ENCODE data around the gene ABHD17B. TPM values are rescaled to one million over a fixed set of nuclear protein-coding genes. Genes with fewer than 3 reads are reported as not detected.

Gene ABHD17B
- total RNA-seq, 4 donors from 2014 or later: 30.0 to 46.2 (median 34.0) TPM

GRCh38 chr9:71854811-71855210, 56.2 kb downstream of the ABHD17B start:
- H3K36me3 ChIP-seq: no peaks in the 10 kb centered on the region

GRCh38 chr9:71853084-71853483, 57.9 kb downstream of the ABHD17B start:
- Histone ChIP-seq H3K4me3 (replicated peaks in 1 of 3) (no peak overlapping the region), H3K27ac (no peak overlapping the region), H3K9me3 (no peaks in the 10 kb centered on the region), H3K27me3 (no peaks in the 10 kb centered on the region), H3K4me1 (no peaks in the 10 kb centered on the region), H3K36me3 (no peaks in the 10 kb centered on the region)
- WGBS, 2 donors: 97 to 100% methylated on average over 1 of the region's 1 CpG
- TF ChIP-seq CTCF (IDR thresholded peaks at IDR 0.05) (no peak), POLR2A (IDR thresholded peaks at IDR 0.05) (no peak)
- intact Hi-C loops (cut with DNase I): no loop called here
- no peak for DNase-seq

More at GRCh38 chr9:71854811-71855210, 56.2 kb downstream of the ABHD17B start:
- Histone ChIP-seq H3K27ac (no peak overlapping the region), H3K4me3 (replicated peaks in 1 of 3) (no peak overlapping the region), H3K9me3 (no peaks in the 10 kb centered on the region), H3K27me3 (no peaks in the 10 kb centered on the region), H3K4me1 (no peaks in the 10 kb centered on the region)
- peak; percentile 26 to 39 for DNase-seq
- intact Hi-C loops (cut with DNase I): no loop called here
- WGBS, 2 donors: 37 to 44% methylated on average over 5 of the region's 5 CpGs
- no peak for TF ChIP-seq CTCF (IDR thresholded peaks at IDR 0.05)
- no peak for TF ChIP-seq POLR2A (IDR thresholded peaks at IDR 0.05)

GRCh38 chr9:71850996-71851395, 60.0 kb downstream of the ABHD17B start:
- intact Hi-C loops (cut with DNase I): no loop called here
- Histone ChIP-seq H3K9me3 (no peaks in the 10 kb centered on the region), H3K4me1 (no peaks in the 10 kb centered on the region), H3K27me3 (no peaks in the 10 kb centered on the region), H3K4me3 (replicated peaks in 1 of 3) (no peak overlapping the region), H3K27ac (no peak overlapping the region), H3K36me3 (no peaks in the 10 kb centered on the region)
- no peak for DNase-seq
- TF ChIP-seq POLR2A (IDR thresholded peaks at IDR 0.05) (no peak), CTCF (IDR thresholded peaks at IDR 0.05) (no peak)

- no peaks in the 10 kb centered on the region for H3K27me3 ChIP-seq
Observed at GRCh38 chr9:71847892-71848291, 63.1 kb downstream of the ABHD17B start.

GRCh38 chr9:71844808-71845207, 66.2 kb downstream of the ABHD17B start:
- H3K36me3 ChIP-seq: no peaks in the 10 kb centered on the region
- H3K4me3 ChIP-seq (replicated peaks in 1 of 3): no peak overlapping the region
- H3K27me3 ChIP-seq: no peaks in the 10 kb centered on the region
- no peaks in the 10 kb centered on the region for H3K4me1 ChIP-seq
- no peak for DNase-seq
- H3K27ac ChIP-seq: no peak overlapping the region
- no peaks in the 10 kb centered on the region for H3K9me3 ChIP-seq
- intact Hi-C loops (cut with DNase I): no loop called here
- TF ChIP-seq CTCF (IDR thresholded peaks at IDR 0.05) (no peak), POLR2A (IDR thresholded peaks at IDR 0.05) (no peak)

More at GRCh38 chr9:71847892-71848291, 63.1 kb downstream of the ABHD17B start:
- intact Hi-C loops (cut with DNase I): no loop called here
- DNase-seq: no peak
- no peaks in the 10 kb centered on the region for H3K36me3 ChIP-seq
- WGBS, 2 donors: 85 to 90% methylated on average over 2 of the region's 2 CpGs
- TF ChIP-seq CTCF (IDR thresholded peaks at IDR 0.05): no peak
- no peak for TF ChIP-seq POLR2A (IDR thresholded peaks at IDR 0.05)
- H3K27ac ChIP-seq: no peak overlapping the region
- no peaks in the 10 kb centered on the region for H3K4me1 ChIP-seq
- no peak overlapping the region for H3K4me3 ChIP-seq (replicated peaks in 1 of 3)
- no peaks in the 10 kb centered on the region for H3K9me3 ChIP-seq

Data from thyroid gland (tissue), 4 donors.